HUES64 (cell line): ENCODE measurements around the gene SFSWAP.

Experiments
- H3K27ac ChIP-seq: 2 replicates; pipeline ENCODE4 v1.7.0; 2013; ENCODE audit warnings: low read depth, low read length, inconsistent platforms
- H3K27me3 ChIP-seq: 2 replicates; pipeline ENCODE4 v1.6.1; 2013; ENCODE audit warnings: mild to moderate bottlenecking, low read length; ENCODE audit not compliant: insufficient read depth
- H3K36me3 ChIP-seq: 2 replicates; pipeline ENCODE4 v1.6.1; 2013; ENCODE audit warnings: mild to moderate bottlenecking, low read length; ENCODE audit not compliant: insufficient read depth
- H3K4me1 ChIP-seq: 2 replicates; pipeline ENCODE4 v1.6.1; 2013; ENCODE audit warnings: mild to moderate bottlenecking, low read length, moderate library complexity; ENCODE audit not compliant: insufficient read depth
- H3K4me3 ChIP-seq: 2 replicates; pipeline ENCODE4 v1.5.1; 2013; ENCODE audit warnings: mild to moderate bottlenecking, low read length, moderate library complexity
- H3K9ac ChIP-seq: 2 replicates; pipeline ENCODE4 v1.6.1; 2013; ENCODE audit warnings: mild to moderate bottlenecking, low read depth, low read length
- H3K9me3 ChIP-seq: 2 replicates; pipeline ENCODE4 v1.6.1; 2013; ENCODE audit warnings: low read depth, low read length; ENCODE audit not compliant: insufficient read depth
- WGBS: fragments of 150-250, 120-280 bp; methylation state at CpG from one replicate; pipeline ENCODE4 v1.1.7; 2013; ENCODE audit warnings: missing lambda C conversion rate; 5-methylcytosine and 5-hydroxymethylcytosine counted together

SFSWAP gene

DNA sequence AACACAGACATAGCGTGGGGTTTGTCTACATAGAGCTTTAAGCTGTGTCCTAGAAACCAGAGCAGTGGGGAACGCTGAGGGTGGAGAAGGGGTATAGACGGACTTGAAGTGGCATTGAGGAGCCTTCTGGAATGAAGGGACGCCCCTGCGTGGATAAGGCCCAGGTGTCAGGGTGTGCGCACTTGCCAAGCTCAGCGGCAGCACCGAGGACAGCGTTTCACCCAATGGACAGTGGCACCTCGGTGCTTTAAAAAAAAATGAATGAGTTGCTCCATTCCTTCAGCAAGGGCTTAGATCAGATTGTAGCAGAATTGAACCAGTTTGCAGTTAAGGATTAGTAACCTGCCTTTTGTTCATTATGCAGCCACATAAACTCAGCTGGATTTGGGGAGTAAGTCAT, 83.7 kb downstream of the SFSWAP start:
- Histone ChIP-seq H3K4me3 (no peak overlapping the region), H3K27me3 (no peaks in the 10 kb centered on the region), H3K4me1 (peaks cover 19% of the 10 kb centered on the region), H3K9me3 (no peaks in the 10 kb centered on the region), H3K36me3 (peaks cover 39% of the 10 kb centered on the region), H3K9ac (no peak overlapping the region), H3K27ac (no peak overlapping the region)
- WGBS, result 91% methylated on average over 10 of the region's 10 CpGs

DNA sequence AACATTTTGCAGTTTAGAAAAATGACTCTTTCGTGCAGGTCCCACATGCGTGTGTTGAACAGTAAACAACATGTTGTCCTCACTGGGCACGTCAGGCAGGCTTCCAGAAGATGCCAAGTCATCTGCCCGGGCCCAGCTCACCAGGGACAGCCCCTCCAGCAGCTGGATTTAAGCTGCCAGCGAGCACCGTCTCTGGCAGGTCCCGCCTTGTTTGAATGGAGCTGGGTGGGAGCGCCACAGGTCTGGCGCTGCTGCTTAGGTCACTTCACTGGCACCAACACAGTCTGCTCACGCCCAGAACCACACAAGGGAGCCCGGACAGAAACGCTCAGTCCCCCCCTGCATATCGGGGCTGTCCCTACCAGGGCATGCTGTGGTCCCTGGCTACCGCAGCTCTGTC, 84.2 kb downstream of the SFSWAP start:
- Histone ChIP-seq H3K27ac (peak overlapping the region; percentile 24), H3K27me3 (no peaks in the 10 kb centered on the region), H3K9ac (no peak overlapping the region), H3K4me1 (peaks cover 19% of the 10 kb centered on the region), H3K36me3 (peaks cover 36% of the 10 kb centered on the region), H3K9me3 (no peaks in the 10 kb centered on the region), H3K4me3 (no peak overlapping the region)
- 91% methylated on average over 14 of the region's 14 CpGs for WGBS

DNA sequence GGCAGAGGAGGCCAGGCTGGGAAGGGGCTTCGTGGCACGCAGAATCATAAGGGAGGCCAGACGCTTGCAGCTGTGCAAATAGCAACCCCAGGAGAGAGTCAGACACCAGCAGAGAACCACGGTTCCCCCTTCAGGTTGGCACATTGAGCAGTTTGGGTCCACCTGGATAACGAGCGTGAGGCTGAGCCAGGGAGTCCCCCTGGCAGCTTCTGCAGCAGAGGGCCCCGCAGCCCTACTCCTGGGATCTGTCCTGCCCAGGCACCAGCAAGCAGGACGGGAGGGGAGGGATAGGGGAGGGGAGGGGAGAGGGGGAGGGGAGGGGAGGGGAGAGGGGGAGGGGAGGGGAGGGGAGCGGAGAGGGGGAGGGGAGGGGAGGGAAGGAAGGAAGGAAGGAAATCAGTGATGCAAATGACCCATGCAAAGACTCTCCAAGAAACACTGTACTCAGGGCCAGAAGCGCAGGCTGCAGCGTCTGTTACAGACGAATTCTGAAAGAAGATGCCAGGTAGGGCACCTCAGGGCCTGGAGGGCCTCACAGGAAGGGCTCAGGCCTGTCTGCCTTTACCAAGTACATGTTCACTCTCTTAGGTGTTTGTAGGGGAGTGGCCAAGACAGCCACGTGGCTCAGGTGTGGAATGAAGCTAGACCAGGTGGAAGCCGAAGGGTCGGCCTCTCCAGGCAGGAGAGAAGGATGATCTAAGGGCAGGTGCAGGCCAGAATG, 85.0 kb downstream of the SFSWAP start:
- Histone ChIP-seq H3K27ac (peak overlapping the region; percentile 66), H3K4me1 (peaks cover 19% of the 10 kb centered on the region), H3K27me3 (no peaks in the 10 kb centered on the region), H3K4me3 (no peak overlapping the region), H3K36me3 (peaks cover 28% of the 10 kb centered on the region), H3K9ac (no peak overlapping the region), H3K9me3 (no peaks in the 10 kb centered on the region)
- WGBS, result 61% methylated on average over 12 of the region's 15 CpGs

DNA sequence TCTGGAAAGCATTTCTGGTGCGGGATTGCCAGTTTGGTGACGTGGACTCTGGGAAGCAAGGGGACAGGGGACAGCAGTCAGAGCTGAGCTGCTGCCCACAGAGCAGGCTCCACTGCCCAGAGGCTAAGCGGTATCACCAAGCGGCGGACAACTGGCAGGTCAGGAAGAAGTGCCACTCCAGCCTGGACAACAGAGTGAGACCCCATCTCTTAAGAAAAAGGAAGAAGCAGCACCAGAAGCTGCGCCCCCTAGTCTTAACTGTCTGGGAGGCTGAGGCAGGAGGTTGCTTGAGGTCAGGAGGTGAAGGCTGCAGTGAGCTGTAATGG, 85.5 kb downstream of the SFSWAP start:
- Histone ChIP-seq H3K9ac (no peak overlapping the region), H3K27me3 (no peaks in the 10 kb centered on the region), H3K4me1 (peaks cover 19% of the 10 kb centered on the region), H3K27ac (peak overlapping the region; percentile 66), H3K9me3 (no peaks in the 10 kb centered on the region), H3K4me3 (no peak overlapping the region), H3K36me3 (peaks cover 27% of the 10 kb centered on the region)
- 93% methylated on average over 6 of the region's 6 CpGs for WGBS

DNA sequence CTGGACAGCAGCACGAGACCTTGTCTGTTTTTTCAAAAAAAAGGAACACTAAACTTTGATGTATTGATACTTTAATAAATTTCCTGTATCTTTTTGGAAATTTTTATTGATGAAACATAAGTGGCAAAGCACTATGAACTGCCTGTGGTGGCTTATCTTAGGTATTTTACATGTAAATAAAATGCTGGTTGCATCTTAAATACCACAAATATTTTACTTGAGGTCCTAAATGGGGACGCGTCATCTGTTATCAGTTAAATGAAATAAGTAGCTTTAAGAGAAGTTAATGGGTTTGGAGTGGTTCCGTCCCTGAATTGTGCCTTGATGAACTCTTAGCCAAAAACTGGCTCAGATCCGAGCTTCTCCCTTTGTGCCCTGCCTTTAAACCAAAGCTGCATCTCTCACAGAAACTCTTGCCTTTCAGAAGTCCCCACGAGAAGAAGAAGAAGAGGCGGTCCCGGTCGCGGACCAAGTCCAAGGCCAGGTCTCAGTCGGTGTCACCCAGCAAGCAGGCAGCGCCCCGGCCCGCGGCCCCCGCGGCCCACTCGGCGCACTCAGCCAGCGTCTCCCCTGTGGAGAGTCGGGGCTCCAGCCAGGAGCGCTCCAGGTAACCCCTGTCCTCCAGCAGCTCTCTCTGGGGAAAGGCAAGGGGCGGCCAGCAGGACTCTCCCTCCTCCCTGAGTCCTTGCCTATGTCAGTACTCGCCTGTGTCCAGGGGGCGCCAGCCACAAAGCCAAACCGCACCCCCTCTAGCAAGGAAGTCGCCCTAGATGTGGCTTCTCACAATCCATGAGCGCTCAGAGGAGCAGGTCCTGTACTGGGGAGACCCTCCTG, 86.1 kb downstream of the SFSWAP start:
- H3K4me3 ChIP-seq, result no peak overlapping the region
- WGBS, result 90% methylated on average over 28 of the region's 28 CpGs
- H3K4me1 ChIP-seq, result peaks cover 19% of the 10 kb centered on the region
- H3K9ac ChIP-seq, result no peak overlapping the region
- H3K27me3 ChIP-seq, result no peaks in the 10 kb centered on the region
- H3K27ac ChIP-seq, result no peak overlapping the region
- H3K9me3 ChIP-seq, result no peaks in the 10 kb centered on the region
- H3K36me3 ChIP-seq, result peaks cover 28% of the 10 kb centered on the region

DNA sequence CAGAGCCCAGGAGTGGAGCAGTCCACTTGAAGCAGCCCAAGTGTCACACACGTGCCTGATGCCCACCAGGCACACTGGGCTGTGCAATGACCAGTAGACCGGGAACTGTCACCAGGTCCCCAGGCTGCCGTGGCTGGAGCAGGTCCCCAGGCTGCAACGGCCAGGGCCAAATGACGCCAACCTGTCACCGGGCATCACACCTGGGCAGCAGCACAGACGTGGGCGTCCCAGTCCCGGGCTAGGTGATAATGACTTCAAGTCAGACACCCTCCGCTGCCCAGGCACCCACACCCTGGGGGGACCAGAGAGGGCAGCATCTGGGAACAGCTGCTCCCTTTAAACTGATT, 86.7 kb downstream of the SFSWAP start:
- no peak overlapping the region for H3K9ac ChIP-seq
- WGBS, result 96% methylated on average over 10 of the region's 10 CpGs

DNA sequence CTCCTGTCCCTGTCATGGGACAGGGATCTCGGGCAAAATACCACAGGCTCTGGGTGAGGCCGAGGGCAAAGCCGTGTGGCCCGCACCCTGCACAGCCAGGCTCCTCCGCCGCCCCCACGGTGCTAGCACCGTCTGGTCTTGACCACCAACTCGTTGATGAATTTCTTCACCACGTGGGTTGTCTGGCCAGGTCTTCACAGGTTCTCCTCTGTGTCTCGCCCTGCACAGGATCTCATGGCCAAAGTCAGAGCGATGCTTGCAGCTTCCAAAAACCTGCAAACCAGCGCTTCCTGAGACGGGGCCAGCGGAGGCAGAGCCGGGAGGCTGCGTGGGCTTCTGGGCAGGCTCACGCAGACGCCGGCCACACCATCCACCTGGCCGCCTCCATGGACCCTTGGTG, 88.3 kb downstream of the SFSWAP start:
- Histone ChIP-seq H3K4me1 (peaks cover 19% of the 10 kb centered on the region), H3K36me3 (peaks cover 29% of the 10 kb centered on the region), H3K4me3 (no peak overlapping the region), H3K9me3 (no peaks in the 10 kb centered on the region), H3K27ac (no peak overlapping the region), H3K27me3 (no peaks in the 10 kb centered on the region), H3K9ac (no peak overlapping the region)
- WGBS, result 94% methylated on average over 21 of the region's 21 CpGs

More for the DNA sequence above, 86.7 kb downstream of the SFSWAP start:
- Histone ChIP-seq H3K4me3 (no peak overlapping the region), H3K27ac (no peak overlapping the region), H3K9me3 (no peaks in the 10 kb centered on the region), H3K27me3 (no peaks in the 10 kb centered on the region), H3K4me1 (peaks cover 19% of the 10 kb centered on the region), H3K36me3 (peaks cover 29% of the 10 kb centered on the region)

DNA sequence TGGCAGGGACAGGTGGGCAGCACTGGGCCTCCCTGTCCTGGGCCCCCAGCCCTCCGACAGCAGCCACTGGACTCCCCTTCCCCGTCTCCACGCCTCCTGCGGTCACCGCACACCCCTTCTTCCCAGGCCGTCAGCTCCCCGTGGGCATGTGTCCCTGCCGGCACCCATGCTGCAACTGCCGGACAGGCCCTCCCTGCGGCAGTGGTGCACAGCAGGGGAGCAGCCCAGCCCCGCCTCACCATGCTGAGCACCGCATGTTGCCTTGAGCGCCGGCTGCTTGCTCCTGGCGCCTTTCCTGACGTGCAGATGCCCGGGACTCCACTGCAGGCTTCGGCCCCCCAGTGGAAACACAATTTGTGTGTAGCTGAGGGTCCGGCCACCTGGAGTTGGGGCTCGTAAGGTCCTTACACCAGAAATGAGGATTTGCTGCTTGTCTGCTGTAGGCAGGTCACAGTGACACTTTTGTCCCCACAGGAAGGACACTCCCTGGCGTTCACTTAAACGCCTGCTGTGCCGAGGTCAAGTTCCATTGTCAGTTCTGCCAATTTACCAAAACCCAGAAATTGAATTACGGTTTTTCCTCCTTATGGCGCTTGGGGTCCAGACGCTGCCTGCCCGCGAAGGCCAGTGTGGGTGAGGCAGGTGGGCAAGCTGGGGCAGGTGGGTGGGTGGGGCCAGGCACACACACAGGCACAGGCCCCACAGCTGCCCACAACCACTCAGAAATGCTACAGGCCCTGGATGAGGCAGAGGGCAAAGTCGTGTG, 89.1 kb downstream of the SFSWAP start:
- no peaks in the 10 kb centered on the region for H3K9me3 ChIP-seq
- H3K4me1 ChIP-seq, result peaks cover 19% of the 10 kb centered on the region
- WGBS, result 88% methylated on average over 29 of the region's 29 CpGs
- H3K9ac ChIP-seq, result no peak overlapping the region
- peaks cover 29% of the 10 kb centered on the region for H3K36me3 ChIP-seq
- no peak overlapping the region for H3K27ac ChIP-seq
- no peaks in the 10 kb centered on the region for H3K27me3 ChIP-seq
- H3K4me3 ChIP-seq, result no peak overlapping the region

DNA sequence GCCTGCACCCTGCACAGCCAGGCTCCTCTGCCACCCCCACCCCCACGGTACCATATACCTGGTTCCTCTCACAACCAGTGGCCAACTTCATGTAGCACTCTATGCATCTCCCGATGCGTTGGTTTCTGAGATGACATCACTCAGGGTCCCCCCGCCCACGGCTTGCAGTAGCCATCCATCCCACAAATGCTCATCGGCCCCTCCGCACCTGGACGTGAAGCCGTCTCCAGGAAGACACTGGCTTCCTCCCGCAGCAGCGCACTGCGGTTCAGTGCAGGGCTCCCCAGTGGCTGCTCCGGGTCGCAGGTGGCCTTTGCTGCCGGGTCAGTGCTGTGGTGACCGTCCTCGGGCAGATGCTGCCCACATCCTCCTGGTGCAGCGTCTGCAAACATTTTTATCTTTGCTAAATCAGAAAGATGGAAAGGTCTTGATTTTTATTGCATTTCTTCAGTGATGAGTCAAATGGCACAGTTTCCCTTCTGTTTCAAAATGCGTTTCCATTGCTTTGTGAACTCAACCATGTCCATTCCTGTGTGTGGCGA, 89.8 kb downstream of the SFSWAP start:
- Histone ChIP-seq H3K27me3 (no peaks in the 10 kb centered on the region), H3K27ac (no peak overlapping the region), H3K9me3 (no peaks in the 10 kb centered on the region), H3K9ac (no peak overlapping the region), H3K4me3 (no peak overlapping the region), H3K4me1 (peaks cover 13% of the 10 kb centered on the region), H3K36me3 (peaks cover 29% of the 10 kb centered on the region)
- 95% methylated on average over 20 of the region's 20 CpGs for WGBS

DNA sequence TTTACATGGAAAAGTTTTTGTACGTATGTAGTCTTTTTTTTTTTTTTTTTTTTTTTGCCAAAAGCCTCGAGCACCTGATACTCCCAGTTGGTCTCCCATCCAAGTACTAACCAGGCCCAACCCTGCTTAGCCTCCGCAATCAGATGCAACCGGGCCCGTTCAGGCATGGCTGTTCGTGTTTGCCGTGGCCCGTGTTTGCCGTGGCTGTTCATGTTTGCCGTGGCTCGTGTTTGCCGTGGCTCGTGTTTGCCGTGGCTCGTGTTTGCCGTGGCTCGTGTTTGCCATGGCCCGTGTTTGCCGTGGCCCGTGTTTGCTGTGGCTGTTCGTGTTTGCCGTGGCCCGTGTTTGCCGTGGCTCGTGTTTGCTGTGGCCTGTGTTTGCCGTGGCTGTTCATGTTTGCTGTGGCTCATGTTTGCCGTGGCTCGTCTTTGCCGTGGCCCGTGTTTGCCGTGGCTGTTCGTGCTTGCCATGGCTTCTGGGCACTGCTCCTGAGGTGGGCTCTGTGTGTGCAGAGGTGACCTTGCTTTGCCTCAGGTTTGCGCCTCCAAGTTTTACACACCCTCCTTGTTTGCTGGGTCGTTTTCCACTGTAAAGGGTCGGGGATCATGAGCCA, 90.5 kb downstream of the SFSWAP start:
- H3K27me3 ChIP-seq, result no peaks in the 10 kb centered on the region
- H3K4me1 ChIP-seq, result peaks cover 9% of the 10 kb centered on the region; the same call in 1 of the 2 replicates
- no peak overlapping the region for H3K27ac ChIP-seq
- H3K9me3 ChIP-seq, result no peaks in the 10 kb centered on the region
- H3K9ac ChIP-seq, result no peak overlapping the region
- H3K36me3 ChIP-seq, result peaks cover 29% of the 10 kb centered on the region
- 88% methylated on average over 35 of the region's 35 CpGs for WGBS
- H3K4me3 ChIP-seq, result no peak overlapping the region
